Vagina (tissue), 2 donors: ENCODE results near the gene ZNF219.

Experiments used
- POLR2A ChIP-seq, 2 donors: fragments of 450-650 bp; IDR thresholded peaks; one replicate each; pipeline ENCODE4 v1.6.1; 2017; ENCODE audit warnings: antibody characterized with exemption in 2 of 2, mild to moderate bottlenecking in 2 of 2, moderate library complexity in 2 of 2
- TF ChIP-seq, protein P1 (sequence below), 3 experiments: fragments of 450-650 bp in 2 of 3; fragments of 200-600 bp in 1 of 3; sonication (generic) in 1 of 3; IDR thresholded peaks; one replicate each; pipeline ENCODE4 v1.5.1; 2017 to 2019; ENCODE audit warnings: antibody characterized with exemption in 3 of 3, mild to moderate bottlenecking in 2 of 3, moderate library complexity in 2 of 3

DNA sequence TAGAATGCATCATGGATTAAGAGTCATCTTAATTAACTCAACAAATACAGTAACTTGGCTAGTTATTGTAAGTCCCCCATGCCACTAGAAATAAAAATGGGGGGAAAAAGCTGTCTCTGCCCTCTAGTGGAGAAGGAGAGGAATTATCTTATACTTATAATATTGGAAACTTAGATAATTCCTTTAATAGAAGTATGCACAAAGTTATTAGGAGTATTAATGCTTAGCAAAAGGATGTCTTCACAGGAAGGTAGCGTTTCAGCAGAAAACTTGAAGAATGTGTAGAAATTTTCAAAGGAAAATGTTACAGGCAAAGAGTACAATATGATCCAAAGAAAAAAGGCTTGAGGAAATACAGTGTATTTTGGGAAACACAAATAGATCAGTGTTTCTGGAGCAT lies 37.6 kb upstream of the ZNF219 start:
- TF ChIP-seq, protein P1, sequence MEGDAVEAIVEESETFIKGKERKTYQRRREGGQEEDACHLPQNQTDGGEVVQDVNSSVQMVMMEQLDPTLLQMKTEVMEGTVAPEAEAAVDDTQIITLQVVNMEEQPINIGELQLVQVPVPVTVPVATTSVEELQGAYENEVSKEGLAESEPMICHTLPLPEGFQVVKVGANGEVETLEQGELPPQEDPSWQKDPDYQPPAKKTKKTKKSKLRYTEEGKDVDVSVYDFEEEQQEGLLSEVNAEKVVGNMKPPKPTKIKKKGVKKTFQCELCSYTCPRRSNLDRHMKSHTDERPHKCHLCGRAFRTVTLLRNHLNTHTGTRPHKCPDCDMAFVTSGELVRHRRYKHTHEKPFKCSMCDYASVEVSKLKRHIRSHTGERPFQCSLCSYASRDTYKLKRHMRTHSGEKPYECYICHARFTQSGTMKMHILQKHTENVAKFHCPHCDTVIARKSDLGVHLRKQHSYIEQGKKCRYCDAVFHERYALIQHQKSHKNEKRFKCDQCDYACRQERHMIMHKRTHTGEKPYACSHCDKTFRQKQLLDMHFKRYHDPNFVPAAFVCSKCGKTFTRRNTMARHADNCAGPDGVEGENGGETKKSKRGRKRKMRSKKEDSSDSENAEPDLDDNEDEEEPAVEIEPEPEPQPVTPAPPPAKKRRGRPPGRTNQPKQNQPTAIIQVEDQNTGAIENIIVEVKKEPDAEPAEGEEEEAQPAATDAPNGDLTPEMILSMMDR (IDR thresholded peaks at IDR 0.05): peak in 2 of 3 experiments; percentile 13 to 24
- TF ChIP-seq POLR2A (IDR thresholded peaks at IDR 0.05): no peak
